Ectodermal cell (in vitro differentiated cells): ENCODE results near the gene RUNX1.

Experiments used
- H3K27ac ChIP-seq: 2 replicates; pipeline ENCODE4 v1.7.0; 2013; ENCODE audit warnings: mild to moderate bottlenecking, low read depth, low read length; ENCODE audit not compliant: insufficient read depth, poor library complexity, severe bottlenecking
- H3K27me3 ChIP-seq: 2 replicates; pipeline ENCODE4 v1.7.0; 2013; ENCODE audit warnings: mild to moderate bottlenecking, low read length; ENCODE audit not compliant: insufficient read depth, control insufficient read depth, poor library complexity, severe bottlenecking
- H3K36me3 ChIP-seq: one replicate; pipeline ENCODE4 v1.7.0; 2013; ENCODE audit warnings: low read length; ENCODE audit not compliant: control insufficient read depth, insufficient read depth
- H3K4me1 ChIP-seq: one replicate; pipeline ENCODE4 v1.7.0; 2013; ENCODE audit warnings: low read length; ENCODE audit not compliant: control insufficient read depth, insufficient read depth
- H3K4me3 ChIP-seq: 2 replicates; pipeline ENCODE4 v1.7.0; 2013; ENCODE audit warnings: low read depth, low read length, control low read depth; ENCODE audit not compliant: insufficient read depth
- H3K9me3 ChIP-seq: 2 replicates; pipeline ENCODE4 v1.7.0; 2013; ENCODE audit warnings: mild to moderate bottlenecking, low read length, moderate library complexity; ENCODE audit not compliant: control insufficient read depth
- WGBS, 2 experiments: methylation state at CpG; one replicate each; pipeline ENCODE4 v1.1.7; 2013; ENCODE audit warnings: missing lambda C conversion rate in 2 of 2; 5-methylcytosine and 5-hydroxymethylcytosine counted together

The RUNX1 gene

DNA sequence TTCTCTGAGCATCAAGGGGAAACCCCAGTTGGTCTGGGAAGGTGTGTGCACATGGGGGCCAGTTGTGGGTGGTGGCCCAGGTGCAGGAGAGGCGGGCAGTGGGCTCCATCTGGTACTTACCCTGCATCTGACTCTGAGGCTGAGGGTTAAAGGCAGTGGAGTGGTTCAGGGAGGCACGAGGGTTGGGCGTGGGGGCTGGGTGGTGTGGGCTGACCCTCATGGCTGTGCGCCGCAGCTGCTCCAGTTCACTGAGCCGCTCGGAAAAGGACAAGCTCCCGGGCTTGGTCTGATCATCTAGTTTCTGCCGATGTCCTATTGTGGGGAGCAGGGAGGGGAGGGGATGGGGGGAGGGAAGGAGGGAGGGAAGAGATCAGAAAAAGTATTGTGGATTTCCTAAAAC, 214.8 kb downstream of the RUNX1 start:
- Histone ChIP-seq H3K9me3 (no peaks in the 10 kb centered on the region), H3K36me3 (no peaks in the 10 kb centered on the region), H3K27ac (no peak overlapping the region), H3K4me1 (peaks cover 14% of the 10 kb centered on the region), H3K4me3 (no peak overlapping the region), H3K27me3 (no peaks in the 10 kb centered on the region)
- 90 to 93% methylated on average over 9 of the region's 9 CpGs for WGBS, 2 experiments

GRCh38 chr21:34833465-34833864, 215.6 kb downstream of the RUNX1 start:
- Histone ChIP-seq H3K4me1 (peaks cover 14% of the 10 kb centered on the region), H3K36me3 (no peaks in the 10 kb centered on the region), H3K9me3 (no peaks in the 10 kb centered on the region), H3K4me3 (no peak overlapping the region), H3K27me3 (no peaks in the 10 kb centered on the region), H3K27ac (no peak overlapping the region)
- WGBS, 2 experiments: 94% methylated on average over 5 of the region's 5 CpGs

- Histone ChIP-seq H3K4me3 (no peak overlapping the region), H3K4me1 (peaks cover 6% of the 10 kb centered on the region), H3K27ac (no peak overlapping the region), H3K36me3 (no peaks in the 10 kb centered on the region), H3K27me3 (no peaks in the 10 kb centered on the region), H3K9me3 (no peaks in the 10 kb centered on the region)
- 92 to 94% methylated on average over 11 to 12 of the region's 12 CpGs for WGBS, 2 experiments
These were observed 218.5 kb downstream of the RUNX1 start for GRCh38 chr21:34830386-34831170.

DNA sequence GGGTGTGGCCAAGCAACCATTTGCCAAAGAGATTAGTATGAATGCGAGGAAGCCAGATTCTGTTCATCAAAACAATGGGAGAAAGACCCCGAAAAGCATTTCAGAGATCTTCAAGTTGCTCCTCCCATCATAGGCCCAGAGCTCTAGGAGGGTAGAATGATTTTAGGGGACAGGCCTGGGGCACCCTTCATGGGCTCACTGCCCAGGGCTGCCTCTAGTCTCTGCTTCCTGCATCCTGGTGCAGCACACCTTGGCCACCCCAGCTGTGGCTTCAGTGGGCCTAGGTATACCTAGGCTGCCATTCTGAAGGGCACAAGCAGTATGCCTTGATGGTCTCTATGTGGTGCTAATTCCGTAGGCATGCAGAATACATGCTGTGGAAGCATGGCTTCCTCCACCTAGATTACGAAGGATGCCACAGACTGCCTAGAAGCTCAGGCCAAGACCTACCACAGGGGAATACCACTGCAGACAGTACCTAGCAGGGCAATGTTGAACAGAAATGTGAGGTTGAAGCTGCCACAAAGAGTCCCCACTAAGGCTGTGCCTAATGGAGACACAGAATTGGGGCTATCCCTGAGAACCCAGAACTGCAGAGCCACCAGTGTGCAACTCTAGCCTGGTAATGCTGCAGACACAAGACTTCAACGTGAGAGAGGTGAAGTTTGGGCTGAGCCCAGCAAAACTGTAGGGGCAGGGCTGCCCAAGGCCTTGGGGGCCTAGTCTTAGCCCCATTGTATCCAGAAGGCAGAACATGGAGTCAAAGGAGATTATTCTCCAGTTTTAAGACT, 221.5 kb downstream of the RUNX1 start:
- Histone ChIP-seq H3K9me3 (no peaks in the 10 kb centered on the region), H3K27ac (no peak overlapping the region), H3K27me3 (no peaks in the 10 kb centered on the region), H3K4me3 (no peak overlapping the region), H3K36me3 (no peaks in the 10 kb centered on the region), H3K4me1 (no peaks in the 10 kb centered on the region)
- 93 to 95% methylated on average over 5 of the region's 5 CpGs for WGBS, 2 experiments

DNA sequence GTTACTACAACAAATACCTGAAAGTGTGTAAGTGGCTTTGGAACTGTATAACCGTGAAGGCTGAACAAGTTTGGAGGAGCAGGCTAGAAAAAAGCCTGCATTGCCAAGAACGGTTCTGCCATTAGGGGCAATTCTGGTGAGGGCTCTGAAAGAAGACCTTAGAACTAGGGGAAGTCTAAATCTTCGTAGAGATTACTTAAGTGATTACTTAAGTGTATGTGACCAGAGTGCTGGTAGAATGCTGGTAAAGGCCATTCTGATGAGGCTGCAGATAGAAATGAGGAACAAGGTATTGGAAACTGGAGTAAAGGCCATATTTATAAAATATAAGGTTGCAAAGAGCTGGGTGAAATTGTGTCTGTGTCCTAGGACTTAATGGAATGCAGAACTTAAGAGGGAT, 222.3 kb downstream of the RUNX1 start:
- Histone ChIP-seq H3K27ac (no peak overlapping the region), H3K4me3 (no peak overlapping the region), H3K36me3 (no peaks in the 10 kb centered on the region), H3K9me3 (no peaks in the 10 kb centered on the region), H3K4me1 (no peaks in the 10 kb centered on the region), H3K27me3 (no peaks in the 10 kb centered on the region)
- WGBS, 2 experiments: 93 to 95% methylated on average over 3 of the region's 3 CpGs

DNA sequence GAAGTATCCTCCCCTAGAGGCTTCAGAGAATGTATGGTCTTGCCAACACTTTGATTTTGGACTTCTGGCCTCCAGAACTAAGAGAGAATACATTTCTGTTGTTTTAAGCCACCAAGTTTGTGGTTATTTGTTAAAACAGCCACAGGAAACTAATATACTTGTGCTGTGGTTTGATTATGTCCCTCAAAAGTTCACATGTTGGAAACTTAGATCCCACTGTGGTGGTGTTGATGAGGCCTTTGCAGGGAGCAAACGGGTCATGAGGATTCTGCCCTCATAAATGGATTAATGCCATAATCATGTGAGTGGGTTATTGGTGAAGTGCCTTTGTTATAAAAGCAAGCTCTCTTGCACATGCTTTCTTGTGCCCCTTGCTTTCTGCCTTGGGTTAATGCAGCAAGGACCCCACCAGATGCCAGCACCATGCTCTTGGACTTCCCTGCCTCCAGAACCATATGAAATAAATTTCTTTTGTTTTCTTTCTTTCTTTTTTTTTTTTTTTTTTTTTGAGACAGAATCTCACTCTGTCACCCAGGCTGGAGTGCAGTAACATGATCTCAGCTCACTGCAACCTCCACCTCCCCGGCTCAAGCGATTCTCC, 223.1 kb downstream of the RUNX1 start:
- Histone ChIP-seq H3K9me3 (no peaks in the 10 kb centered on the region), H3K4me3 (no peak overlapping the region), H3K27ac (no peak overlapping the region), H3K4me1 (no peaks in the 10 kb centered on the region), H3K27me3 (no peaks in the 10 kb centered on the region), H3K36me3 (no peaks in the 10 kb centered on the region)
- 91 to 92% methylated on average over 3 of the region's 3 CpGs for WGBS, 2 experiments

- no peak overlapping the region for H3K27ac ChIP-seq
- no peaks in the 10 kb centered on the region for H3K4me1 ChIP-seq
- 90 to 98% methylated on average over 2 of the region's 3 CpGs for WGBS, 2 experiments
These were observed 224.0 kb downstream of the RUNX1 start for GRCh38 chr21:34825101-34825500.

GRCh38 chr21:34824314-34824713, 224.8 kb downstream of the RUNX1 start:
- Histone ChIP-seq H3K36me3 (no peaks in the 10 kb centered on the region), H3K27me3 (no peaks in the 10 kb centered on the region), H3K4me1 (no peaks in the 10 kb centered on the region), H3K4me3 (no peak overlapping the region), H3K27ac (no peak overlapping the region), H3K9me3 (no peaks in the 10 kb centered on the region)
- 0 to 10% methylated on average over 1 of the region's 1 CpG for WGBS, 2 experiments

More at GRCh38 chr21:34825101-34825500, 224.0 kb downstream of the RUNX1 start:
- H3K36me3 ChIP-seq: no peaks in the 10 kb centered on the region
- no peak overlapping the region for H3K4me3 ChIP-seq
- H3K27me3 ChIP-seq: no peaks in the 10 kb centered on the region
- H3K9me3 ChIP-seq: no peaks in the 10 kb centered on the region

GRCh38 chr21:34822942-34823341, 226.2 kb downstream of the RUNX1 start:
- WGBS, 2 experiments: 93 to 95% methylated on average over 6 of the region's 6 CpGs
- no peaks in the 10 kb centered on the region for H3K36me3 ChIP-seq
- no peaks in the 10 kb centered on the region for H3K27me3 ChIP-seq
- no peak overlapping the region for H3K4me3 ChIP-seq
- no peak overlapping the region for H3K27ac ChIP-seq
- no peaks in the 10 kb centered on the region for H3K9me3 ChIP-seq
- peaks cover 4% of the 10 kb centered on the region for H3K4me1 ChIP-seq

GRCh38 chr21:34822168-34822567, 226.9 kb downstream of the RUNX1 start:
- no peak overlapping the region for H3K27ac ChIP-seq
- WGBS, 2 experiments: 90 to 95% methylated on average over 5 of the region's 5 CpGs
- H3K36me3 ChIP-seq: no peaks in the 10 kb centered on the region

More at GRCh38 chr21:34822168-34822567, 226.9 kb downstream of the RUNX1 start:
- no peaks in the 10 kb centered on the region for H3K9me3 ChIP-seq
- H3K4me3 ChIP-seq: no peak overlapping the region
- peaks cover 4% of the 10 kb centered on the region for H3K4me1 ChIP-seq
- H3K27me3 ChIP-seq: no peaks in the 10 kb centered on the region
